Activated CD8-positive, alpha-beta memory T cell treated with anti-CD3 and anti-CD28 coated beads for 36 hours (primary cell): ENCODE results near the gene EPRS1. TPM values are rescaled to one million over a fixed set of nuclear protein-coding genes. Genes with fewer than 3 reads are reported as not detected.

Source experiments
- total RNA-seq, 2 experiments: library from RNA; stranded (reverse); gene quantifications; one replicate each; pipeline ENCODE4 v1.2.3, GENCODE V29; 2021

EPRS1 gene
- total RNA-seq, 2 experiments from 2014 or later: 219 to 232 TPM

Other genes starting within 250 kb of the EPRS1 start
- not detected for gene SLC30A10, start 117.9 kb downstream of the EPRS1 start, total RNA-seq
- gene BPNT1, start 43.3 kb upstream of the EPRS1 start, total RNA-seq: 10 to 100 TPM; 24.8 to 25.8 TPM
- 10 to 100 TPM; 79.0 to 80.8 TPM for gene IARS2, start 47.6 kb upstream of the EPRS1 start, total RNA-seq
- 10 to 100 TPM; 49.5 to 51.7 TPM for gene RAB3GAP2, start 225.9 kb upstream of the EPRS1 start, total RNA-seq